Adipose tissue (tissue), 3 donors: ENCODE results near the gene AFF3. TPM values are rescaled to one million over a fixed set of nuclear protein-coding genes. Genes with fewer than 3 reads are reported as not detected.

Source experiments
- H3K27ac ChIP-seq: one replicate; pipeline ENCODE4 v1.5.1; 2013; ENCODE audit warnings: low read depth, low read length
- WGBS, 3 donors: extraction: QIAGEN DNeasy Blood & Tissue Kit; methylation state at CpG; one replicate each; pipeline ENCODE4 v1.1.7; 2013; 5-methylcytosine and 5-hydroxymethylcytosine counted together
- polyA plus RNA-seq, 3 donors: library from polyadenylated mRNA; stranded (reverse); fragments of 200-250 nt; gene quantifications; one replicate each; pipeline ENCODE4 v1.2.3, GENCODE V29; 2013
- donor health status: healthy with polysubstance abuse.
- donor health status: Bipolar disorder and iron deficiency.
- donor health status: healthy.

The AFF3 gene
- polyA plus RNA-seq, 3 donors, result 0.21 to 0.56 (median 0.56) TPM

DNA sequence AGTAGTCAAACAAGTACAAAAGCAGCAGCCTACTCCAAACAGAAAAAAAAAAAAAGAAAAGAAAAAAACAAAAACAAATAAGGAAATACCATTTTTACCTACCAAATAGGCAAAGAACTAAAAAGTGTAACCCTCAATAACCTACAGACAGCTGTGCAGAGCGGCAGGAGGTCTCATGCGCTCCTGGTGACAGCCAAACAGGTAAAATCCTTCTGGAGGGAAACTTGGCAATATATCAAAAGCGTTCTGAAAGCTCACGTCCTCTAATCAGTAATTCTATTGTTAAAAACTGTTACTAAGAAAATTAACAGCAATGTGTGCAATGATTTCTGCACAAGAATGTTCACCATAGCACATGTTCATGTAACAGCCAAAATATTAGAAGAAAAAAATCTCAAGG, 105.6 kb downstream of the AFF3 start:
- 43 to 73% (median 58%) methylated on average over 4 of the region's 4 CpGs for WGBS, 3 donors
- H3K27ac ChIP-seq, result no peak overlapping the region

GRCh38 chr2:100036026-100036425, 106.4 kb downstream of the AFF3 start:
- 89 to 98% (median 94%) methylated on average over 2 of the region's 2 CpGs for whole genome bisulfite sequencing, 3 donors

GRCh38 chr2:100034431-100034830, 108.0 kb downstream of the AFF3 start:
- 32 to 88% (median 83%) methylated on average over 1 of the region's 1 CpG for WGBS, 3 donors
- H3K27ac ChIP-seq, result no peak overlapping the region

More at GRCh38 chr2:100036026-100036425, 106.4 kb downstream of the AFF3 start:
- H3K27ac ChIP-seq, result no peak overlapping the region

- 27 to 95% (median 87%) methylated on average over 2 of the region's 2 CpGs for WGBS, 3 donors
- no peak overlapping the region for H3K27ac ChIP-seq
Observed at GRCh38 chr2:100033976-100034375, 108.4 kb downstream of the AFF3 start.

- WGBS, 3 donors, result 68 to 91% (median 90%) methylated on average over 2 of the region's 2 CpGs
- H3K27ac ChIP-seq, result no peak overlapping the region
Observed at GRCh38 chr2:100031604-100032003, 110.8 kb downstream of the AFF3 start.

DNA sequence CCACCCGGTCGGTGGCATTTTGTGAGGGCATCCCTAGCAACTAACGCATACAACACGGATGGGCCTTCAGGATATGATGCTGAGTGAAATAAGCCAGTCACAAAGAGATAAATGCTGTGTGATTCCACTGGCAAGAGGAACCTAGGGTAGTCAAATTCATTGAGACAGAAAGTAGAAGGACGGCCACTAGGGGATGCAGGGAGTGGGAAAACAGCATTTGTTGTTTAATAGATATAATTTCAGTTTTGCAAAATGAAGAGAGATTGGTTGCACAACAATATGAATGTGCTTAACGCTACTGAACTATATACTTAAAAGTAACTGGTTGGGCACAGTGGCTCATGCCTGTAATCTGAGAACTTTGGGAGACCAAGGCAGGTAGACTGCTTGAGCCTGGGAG, 112.9 kb downstream of the AFF3 start:
- no peak overlapping the region for H3K27ac ChIP-seq
- WGBS, 3 donors, result 89 to 91% (median 90%) methylated on average over 6 of the region's 6 CpGs

DNA sequence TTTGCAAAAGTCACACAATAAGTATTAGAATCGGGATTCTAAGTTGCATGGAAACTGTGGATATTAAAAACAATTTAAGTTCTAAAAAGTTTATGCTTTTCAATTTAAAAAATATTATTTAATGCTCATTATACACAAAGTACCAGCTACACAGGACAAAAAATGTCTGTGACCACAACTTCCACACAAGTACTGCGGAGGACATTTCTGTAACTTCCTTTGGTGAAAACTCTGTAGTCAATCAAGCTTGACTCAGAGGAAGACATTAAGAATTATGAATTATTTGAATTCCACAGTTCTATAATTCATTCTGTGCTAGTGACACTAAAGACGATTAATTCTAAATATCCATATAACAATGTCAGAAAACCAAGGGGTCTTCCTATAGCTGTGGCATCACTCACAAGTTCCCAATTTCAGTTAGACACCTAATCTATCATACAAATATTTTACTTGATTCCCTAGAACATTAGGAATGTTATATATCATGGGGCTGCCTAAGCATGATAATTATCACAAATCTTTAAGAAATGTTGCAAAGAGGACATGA, 120.5 kb downstream of the AFF3 start:
- H3K27ac ChIP-seq, result no peak overlapping the region
- 64 to 80% (median 65%) methylated on average over 3 of the region's 3 CpGs for WGBS, 3 donors

DNA sequence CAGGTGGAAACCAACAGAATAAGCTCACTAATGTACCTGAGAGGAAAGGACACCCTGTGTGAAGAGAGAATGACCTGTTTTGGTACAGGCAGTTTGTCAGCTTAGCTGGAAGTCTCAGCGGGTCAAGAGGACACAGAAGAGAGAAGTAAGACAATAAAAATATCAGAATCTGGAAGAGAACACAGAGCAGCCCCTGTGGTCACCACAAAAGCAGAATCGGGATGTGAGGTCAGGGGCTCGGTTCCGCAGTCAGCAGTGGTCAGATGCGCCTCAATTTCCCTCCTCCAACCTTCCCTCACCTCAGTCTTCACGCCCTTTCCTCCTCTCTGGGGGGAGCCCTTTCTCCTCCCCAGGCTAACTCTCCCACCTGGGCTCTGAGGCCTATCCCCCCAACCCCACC, 122.9 kb downstream of the AFF3 start:
- WGBS, 3 donors, result 92 to 95% (median 94%) methylated on average over 6 of the region's 6 CpGs
- H3K27ac ChIP-seq, result no peak overlapping the region

- WGBS, 3 donors, result 82 to 88% (median 84%) methylated on average over 9 of the region's 9 CpGs
- no peak overlapping the region for H3K27ac ChIP-seq
Observed at GRCh38 chr2:100018341-100019193, 123.8 kb downstream of the AFF3 start.

DNA sequence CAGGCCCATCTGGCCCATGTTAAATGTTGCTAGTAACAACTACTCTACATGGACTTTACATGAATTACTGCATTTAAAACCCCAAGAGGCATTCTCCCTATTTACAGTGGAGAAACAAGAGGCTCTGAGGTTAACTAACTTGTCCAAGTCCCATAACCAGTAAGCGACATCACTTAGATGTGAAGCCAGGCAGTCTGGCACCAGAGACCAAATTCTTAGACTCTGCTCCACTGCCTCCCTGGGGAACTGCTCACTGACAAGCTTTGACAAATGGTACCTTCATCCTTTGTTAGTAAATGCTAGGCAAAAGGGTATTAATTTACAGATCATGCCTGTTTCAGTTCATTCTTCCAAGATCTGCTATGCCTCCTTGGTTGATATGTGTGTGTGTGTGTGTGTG, 124.8 kb downstream of the AFF3 start:
- 56 to 71% (median 70%) methylated on average over 1 of the region's 1 CpG for WGBS, 3 donors

GRCh38 chr2:100016756-100017155, 125.6 kb downstream of the AFF3 start:
- 93% methylated on average over 3 of the region's 3 CpGs for WGBS, 3 donors
- no peak overlapping the region for H3K27ac ChIP-seq

More for the DNA sequence above, 124.8 kb downstream of the AFF3 start:
- H3K27ac ChIP-seq, result no peak overlapping the region

DNA sequence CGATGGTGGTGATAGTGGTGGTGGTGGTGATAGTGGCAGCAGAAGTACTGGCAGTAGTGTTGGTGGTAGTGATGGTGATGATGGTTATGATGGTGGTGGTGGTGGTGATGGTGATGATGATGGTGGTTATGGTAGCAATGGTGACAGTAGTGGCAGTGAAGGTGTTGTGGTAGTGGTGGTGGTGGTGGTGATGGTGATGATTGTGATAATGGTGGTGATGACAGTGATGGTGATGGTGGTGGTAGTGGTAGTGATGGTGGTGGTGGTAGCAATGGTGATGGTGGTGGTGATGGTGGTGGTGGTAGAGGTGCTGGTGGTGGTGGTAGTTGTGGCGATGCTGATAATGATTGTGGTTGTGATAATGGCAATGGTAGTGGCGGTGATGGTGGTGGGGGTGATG, 126.5 kb downstream of the AFF3 start:
- no peak overlapping the region for H3K27ac ChIP-seq
- 90 to 98% (median 97%) methylated on average over 3 of the region's 3 CpGs for WGBS, 3 donors

- WGBS, 3 donors, result 65 to 77% (median 71%) methylated on average over 5 of the region's 5 CpGs
Observed at GRCh38 chr2:100013892-100014677, 128.3 kb downstream of the AFF3 start.

DNA sequence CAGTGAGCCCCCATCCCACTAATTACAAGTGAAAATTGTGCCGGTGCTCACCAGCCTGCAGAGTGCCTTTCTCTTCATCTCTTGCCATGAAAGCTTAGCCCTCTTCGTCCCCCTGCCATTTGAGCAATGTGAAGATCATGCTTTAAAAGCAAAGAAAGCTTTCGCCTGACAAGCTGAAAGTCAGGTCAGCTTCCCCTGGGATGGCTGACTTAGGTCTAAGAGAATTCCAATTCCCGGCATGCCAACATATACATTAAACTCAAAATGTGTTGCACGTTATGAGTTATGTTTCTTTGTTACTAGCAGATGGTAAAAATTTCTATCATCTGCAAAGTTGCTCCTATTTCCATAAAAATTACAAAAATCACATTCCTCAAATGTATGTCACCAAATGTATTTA, 129.8 kb downstream of the AFF3 start:
- WGBS, 3 donors, result 87 to 91% (median 89%) methylated on average over 5 of the region's 5 CpGs
- H3K27ac ChIP-seq, result no peak overlapping the region

More at GRCh38 chr2:100013892-100014677, 128.3 kb downstream of the AFF3 start:
- no peak overlapping the region for H3K27ac ChIP-seq

GRCh38 chr2:100011272-100011731, 131.1 kb downstream of the AFF3 start:
- H3K27ac ChIP-seq, result no peak overlapping the region
- WGBS, 3 donors, result 63 to 79% (median 71%) methylated on average over 5 of the region's 5 CpGs

- 95 to 96% (median 96%) methylated on average over 5 of the region's 5 CpGs for WGBS, 3 donors
- H3K27ac ChIP-seq, result no peak overlapping the region
Observed at GRCh38 chr2:100010606-100011005, 131.8 kb downstream of the AFF3 start.

- 74 to 84% (median 80%) methylated on average over 6 of the region's 6 CpGs for WGBS, 3 donors
- H3K27ac ChIP-seq, result no peak overlapping the region
Observed at GRCh38 chr2:100009743-100010142, 132.6 kb downstream of the AFF3 start.

DNA sequence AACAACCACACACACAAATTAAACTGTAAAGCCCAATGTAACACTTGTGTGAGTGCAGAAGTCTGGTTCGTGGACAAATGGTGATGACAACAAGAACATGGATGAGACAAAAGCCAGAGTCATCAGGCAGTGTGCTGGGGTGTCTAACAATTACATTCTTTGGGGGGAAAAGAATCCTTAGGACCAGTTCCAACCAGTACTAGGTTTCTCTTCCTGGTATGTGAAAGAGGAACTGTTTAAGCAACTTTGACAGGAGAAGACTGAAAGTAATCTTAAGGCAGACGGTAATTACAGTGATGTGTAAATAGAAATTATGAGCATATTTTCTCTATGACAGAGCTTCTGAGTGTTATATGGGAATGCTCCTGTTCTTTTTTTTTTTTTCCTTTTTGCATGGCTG, 133.4 kb downstream of the AFF3 start:
- no peak overlapping the region for H3K27ac ChIP-seq
- WGBS, 3 donors, result 43 to 45% (median 44%) methylated on average over 2 of the region's 2 CpGs

DNA sequence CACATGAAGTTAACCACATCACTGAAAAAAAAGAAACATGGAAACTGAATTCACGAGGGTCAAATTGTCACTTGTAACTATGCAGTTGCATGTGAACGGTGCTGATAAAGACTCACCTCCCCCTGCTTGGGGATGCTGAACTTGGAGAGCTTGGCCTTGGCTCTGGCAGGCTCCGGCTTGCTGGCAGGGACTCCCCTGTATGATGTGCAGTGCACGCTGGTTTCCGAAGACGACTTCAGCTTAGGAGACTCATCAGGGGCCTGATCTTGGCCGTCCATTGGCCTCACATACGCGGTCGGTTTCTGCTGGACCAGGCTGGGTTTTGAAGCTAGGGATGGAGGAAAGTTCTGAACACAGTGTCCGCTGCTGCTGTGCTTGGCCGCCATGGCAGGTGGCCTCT, 135.9 kb downstream of the AFF3 start:
- 92 to 95% (median 93%) methylated on average over 12 of the region's 12 CpGs for WGBS, 3 donors
- no peak overlapping the region for H3K27ac ChIP-seq
